Measurements from ENCODE around the gene RBFA. TPM values are rescaled to one million over a fixed set of nuclear protein-coding genes. Genes with fewer than 3 reads are reported as not detected.
A peak's percentile ranks its signal among the peaks of the same experiment; 100 is the strongest.

Gene RBFA
- total RNA-seq, 1 donor from 2014 or later = 35.3 TPM

GRCh38 chr18:80034852-80035406 lies 695 bp downstream of the RBFA start:
- H3K4me3 Mint-ChIP-seq = peak overlapping the region; percentile 86
- TF ChIP-seq, protein P1, sequence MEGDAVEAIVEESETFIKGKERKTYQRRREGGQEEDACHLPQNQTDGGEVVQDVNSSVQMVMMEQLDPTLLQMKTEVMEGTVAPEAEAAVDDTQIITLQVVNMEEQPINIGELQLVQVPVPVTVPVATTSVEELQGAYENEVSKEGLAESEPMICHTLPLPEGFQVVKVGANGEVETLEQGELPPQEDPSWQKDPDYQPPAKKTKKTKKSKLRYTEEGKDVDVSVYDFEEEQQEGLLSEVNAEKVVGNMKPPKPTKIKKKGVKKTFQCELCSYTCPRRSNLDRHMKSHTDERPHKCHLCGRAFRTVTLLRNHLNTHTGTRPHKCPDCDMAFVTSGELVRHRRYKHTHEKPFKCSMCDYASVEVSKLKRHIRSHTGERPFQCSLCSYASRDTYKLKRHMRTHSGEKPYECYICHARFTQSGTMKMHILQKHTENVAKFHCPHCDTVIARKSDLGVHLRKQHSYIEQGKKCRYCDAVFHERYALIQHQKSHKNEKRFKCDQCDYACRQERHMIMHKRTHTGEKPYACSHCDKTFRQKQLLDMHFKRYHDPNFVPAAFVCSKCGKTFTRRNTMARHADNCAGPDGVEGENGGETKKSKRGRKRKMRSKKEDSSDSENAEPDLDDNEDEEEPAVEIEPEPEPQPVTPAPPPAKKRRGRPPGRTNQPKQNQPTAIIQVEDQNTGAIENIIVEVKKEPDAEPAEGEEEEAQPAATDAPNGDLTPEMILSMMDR (IDR thresholded peaks at IDR 0.05; ENCODE audit: unreplicated experiment) = no peak
- peaks cover 12% of the 10 kb centered on the region for H3K36me3 Mint-ChIP-seq
- peak overlapping the region; percentile 97 for H3K27ac Mint-ChIP-seq
- no peaks in the 10 kb centered on the region for H3K9me3 Mint-ChIP-seq
- no peaks in the 10 kb centered on the region for H3K27me3 Mint-ChIP-seq (ENCODE audit: low read depth)
- no peak for DNase-seq (ENCODE audit: low spot score in 2 of 2, unreplicated experiment in 2 of 2)
- H3K4me1 Mint-ChIP-seq = peaks cover 25% of the 10 kb centered on the region

DNA sequence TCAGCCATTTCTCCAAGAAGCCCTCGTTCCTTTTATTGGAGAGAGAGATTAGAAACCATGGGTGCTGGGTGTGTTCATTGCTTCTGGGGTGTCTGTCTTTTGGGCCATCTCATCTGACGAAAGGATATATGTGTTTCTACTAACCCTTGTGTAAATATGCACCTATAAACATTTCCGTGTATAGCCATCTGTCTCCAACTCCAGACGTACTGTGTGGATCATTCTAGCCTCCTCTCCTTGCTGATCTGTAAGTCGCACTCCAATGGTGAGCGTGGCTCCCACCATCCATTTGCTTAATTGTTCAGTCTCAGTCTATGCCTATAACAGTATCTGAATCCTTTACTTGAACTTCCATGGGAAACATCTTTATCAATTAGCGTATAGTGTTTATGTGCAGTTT lies 1.8 kb downstream of the RBFA start:
- Mint-ChIP-seq H3K36me3 (peaks cover 15% of the 10 kb centered on the region), H3K27me3 (ENCODE audit: low read depth) (no peaks in the 10 kb centered on the region), H3K4me1 (peaks cover 25% of the 10 kb centered on the region), H3K4me3 (peak overlapping the region; percentile 86), H3K9me3 (no peaks in the 10 kb centered on the region), H3K27ac (no peak overlapping the region)
- no peak for DNase-seq (ENCODE audit: low spot score in 2 of 2, unreplicated experiment in 2 of 2)
- TF ChIP-seq, protein P1 (IDR thresholded peaks at IDR 0.05; ENCODE audit: unreplicated experiment) = no peak

GRCh38 chr18:80037300-80037699 lies 3.1 kb downstream of the RBFA start:
- no peak for DNase-seq (ENCODE audit: low spot score in 2 of 2, unreplicated experiment in 2 of 2)
- Mint-ChIP-seq H3K36me3 (peaks cover 18% of the 10 kb centered on the region), H3K4me3 (no peak overlapping the region), H3K4me1 (peaks cover 25% of the 10 kb centered on the region), H3K9me3 (no peaks in the 10 kb centered on the region), H3K27me3 (ENCODE audit: low read depth) (no peaks in the 10 kb centered on the region), H3K27ac (no peak overlapping the region)
- TF ChIP-seq, protein P1 (IDR thresholded peaks at IDR 0.05; ENCODE audit: unreplicated experiment) = no peak

GRCh38 chr18:80037869-80038630 lies 3.8 kb downstream of the RBFA start:
- Mint-ChIP-seq H3K4me1 (peaks cover 23% of the 10 kb centered on the region), H3K27me3 (ENCODE audit: low read depth) (no peaks in the 10 kb centered on the region), H3K4me3 (no peak overlapping the region)

GRCh38 chr18:80040515-80040914 lies 6.3 kb downstream of the RBFA start:
- Mint-ChIP-seq H3K36me3 (peaks cover 30% of the 10 kb centered on the region), H3K27me3 (ENCODE audit: low read depth) (no peaks in the 10 kb centered on the region), H3K27ac (no peak overlapping the region), H3K4me3 (no peak overlapping the region), H3K4me1 (peaks cover 11% of the 10 kb centered on the region), H3K9me3 (no peaks in the 10 kb centered on the region)
- TF ChIP-seq, protein P1 (IDR thresholded peaks at IDR 0.05; ENCODE audit: unreplicated experiment) = no peak
- DNase-seq (ENCODE audit: low spot score in 2 of 2, unreplicated experiment in 2 of 2) = no peak

More at GRCh38 chr18:80037869-80038630, 3.8 kb downstream of the RBFA start:
- H3K9me3 Mint-ChIP-seq = no peaks in the 10 kb centered on the region
- TF ChIP-seq, protein P1 (IDR thresholded peaks at IDR 0.05; ENCODE audit: unreplicated experiment) = no peak
- H3K27ac Mint-ChIP-seq = no peak overlapping the region
- DNase-seq (ENCODE audit: low spot score in 2 of 2, unreplicated experiment in 2 of 2) = no peak
- peaks cover 22% of the 10 kb centered on the region for H3K36me3 Mint-ChIP-seq
